HPDE6-E6E7 (cell line): ENCODE measurements around the gene UNC13B.
"Not testable (repeated sequence)": the region's sequence is repeated elsewhere in the genome, so short reads cannot be mapped to it uniquely, and the experiment has no call there.

Experiments
- DNase-seq: peaks from one replicate; pipeline ENCODE4 v3.0.0; 2011; ENCODE audit warnings: missing footprints; ENCODE audit errors: extremely low spot score

Gene UNC13B

DNA sequence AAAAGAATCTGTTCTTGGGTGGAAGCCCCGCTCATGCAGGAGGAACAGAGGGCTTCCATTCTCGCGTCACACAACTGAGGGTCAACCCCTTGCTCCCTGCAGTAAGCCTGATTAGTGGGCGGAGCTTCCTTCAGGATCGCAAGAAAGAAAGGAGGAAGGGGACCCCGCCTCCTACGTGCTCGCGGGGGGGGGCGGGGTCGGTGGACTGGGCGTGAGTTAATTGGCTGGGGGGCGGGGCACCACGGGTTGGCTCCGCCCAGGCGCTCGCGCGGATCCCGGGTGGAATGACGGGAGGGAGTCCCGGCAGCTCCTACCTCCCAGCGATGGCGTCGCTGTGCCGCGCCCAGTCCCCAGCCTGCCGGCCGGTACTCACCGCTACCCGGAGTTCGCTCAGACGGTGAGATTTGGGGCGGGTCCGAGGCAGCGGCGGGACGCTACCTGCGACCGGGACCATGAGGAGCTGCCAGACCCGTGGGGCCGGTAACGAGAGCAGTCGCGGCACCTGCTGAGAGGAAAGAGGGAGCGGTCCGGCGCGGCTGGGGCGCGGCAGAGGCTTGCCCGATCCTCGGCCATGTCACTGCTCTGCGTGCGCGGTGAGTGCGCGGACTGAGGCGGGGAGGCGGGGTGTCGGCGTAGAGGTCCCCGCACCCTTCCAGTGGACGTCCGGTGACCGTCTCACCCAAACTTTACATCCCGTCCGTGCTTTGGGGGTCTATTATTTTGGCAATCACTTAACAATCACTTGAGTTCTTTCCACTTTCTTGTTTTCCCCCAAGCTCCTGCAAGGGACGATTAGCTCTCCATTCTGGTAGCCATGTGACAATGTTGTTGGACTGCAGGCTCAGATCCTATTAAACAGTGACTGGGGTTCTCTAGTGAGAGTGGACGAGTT, at the start of gene UNC13B:
Gene UNC13B (plus strand): TSS at position 297 of the 892 bp plus-strand sequence. CDS start 275 bp downstream, at position 572.
- peak; percentile 93 for DNase-seq

DNA sequence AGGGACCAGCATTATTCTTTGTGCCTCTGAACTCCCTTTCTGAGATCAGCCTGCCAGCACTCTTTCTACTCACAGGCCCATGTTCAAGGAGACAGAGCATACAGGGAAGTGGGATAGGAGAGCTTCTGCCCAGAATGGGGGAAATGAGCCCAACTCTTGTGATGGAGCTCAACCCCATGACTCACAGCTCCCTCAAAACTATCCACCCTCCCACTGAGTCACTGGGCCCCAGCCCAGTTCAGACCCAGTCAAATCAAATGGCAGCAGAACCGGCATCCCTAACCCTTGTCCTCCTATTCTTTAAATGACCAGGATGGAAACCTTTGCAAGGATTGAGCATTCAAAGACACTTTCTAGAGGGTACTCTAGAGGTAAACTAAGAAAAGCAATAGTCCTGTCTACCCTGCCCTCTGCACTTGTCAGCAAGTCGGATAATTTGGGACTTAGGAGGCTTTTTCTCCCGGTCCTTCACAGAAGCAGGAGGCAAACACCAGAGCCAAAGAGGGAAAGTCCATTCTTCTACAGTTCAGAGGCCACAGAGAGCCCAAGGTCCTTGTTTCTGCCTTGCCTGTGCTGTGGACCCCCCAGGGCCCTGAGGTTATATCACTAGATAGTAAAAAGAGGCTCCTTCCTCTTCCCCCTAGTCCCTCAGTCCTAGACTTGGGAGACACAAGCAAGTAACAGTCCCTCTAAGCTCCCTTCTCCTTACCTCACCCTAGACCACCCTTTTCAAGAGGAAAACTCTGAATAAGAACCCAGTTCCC, 49.4 kb upstream of the UNC13B start:
- no peak for DNase-seq

- peak; percentile 86 for DNase-seq
Observed at GRCh38 chr9:35114113-35114839, 47.5 kb upstream of the UNC13B start.

DNA sequence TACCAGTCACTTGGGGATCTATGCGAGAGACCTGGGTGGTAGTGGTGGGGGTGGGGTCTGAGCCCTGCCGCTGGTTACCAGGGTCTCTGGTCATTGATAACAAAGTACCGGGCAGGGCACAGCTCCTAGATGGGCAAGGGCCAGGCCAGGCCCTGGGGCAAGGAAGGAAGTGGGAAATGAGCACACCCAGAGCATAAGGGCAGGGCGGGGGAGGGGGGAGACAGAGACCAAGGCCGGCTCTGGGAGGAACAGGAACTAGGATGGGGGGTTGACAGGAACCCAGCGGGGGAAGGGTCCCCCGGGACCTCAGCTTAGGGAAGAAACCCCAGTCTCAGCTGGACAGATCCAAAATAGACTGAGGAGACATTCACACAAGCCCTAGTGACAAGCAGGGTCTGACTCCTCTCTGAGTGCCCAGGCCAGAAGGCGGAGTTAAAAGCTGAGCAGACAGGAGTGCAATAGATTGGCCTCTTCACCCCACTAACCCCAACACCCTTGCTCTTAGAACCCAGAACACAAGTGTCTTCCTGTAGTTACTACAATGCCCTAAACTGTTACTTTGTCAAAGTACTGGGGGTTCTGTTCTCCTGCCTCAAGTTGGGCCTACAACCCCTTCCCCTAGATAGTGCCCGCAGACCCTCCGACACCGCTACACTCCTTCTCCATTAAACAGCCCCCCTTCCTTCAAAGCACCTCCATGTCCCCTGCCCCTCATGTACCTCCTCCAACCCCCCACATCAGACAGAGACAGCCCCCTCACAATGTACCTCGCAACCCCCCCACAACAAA, 46.8 kb upstream of the UNC13B start:
- DNase-seq = peak; percentile 61

GRCh38 chr9:35115680-35116538, 45.9 kb upstream of the UNC13B start, which contains the start of gene ATOSB:
Gene ATOSB, minus strand, starts transcription at chr9:35115862. Its CDS starts 7,588 bp downstream, at chr9:35108274.
- peak; percentile 83 for DNase-seq

- DNase-seq = no peak
Observed at GRCh38 chr9:35116539-35116897, 45.3 kb upstream of the UNC13B start.

DNA sequence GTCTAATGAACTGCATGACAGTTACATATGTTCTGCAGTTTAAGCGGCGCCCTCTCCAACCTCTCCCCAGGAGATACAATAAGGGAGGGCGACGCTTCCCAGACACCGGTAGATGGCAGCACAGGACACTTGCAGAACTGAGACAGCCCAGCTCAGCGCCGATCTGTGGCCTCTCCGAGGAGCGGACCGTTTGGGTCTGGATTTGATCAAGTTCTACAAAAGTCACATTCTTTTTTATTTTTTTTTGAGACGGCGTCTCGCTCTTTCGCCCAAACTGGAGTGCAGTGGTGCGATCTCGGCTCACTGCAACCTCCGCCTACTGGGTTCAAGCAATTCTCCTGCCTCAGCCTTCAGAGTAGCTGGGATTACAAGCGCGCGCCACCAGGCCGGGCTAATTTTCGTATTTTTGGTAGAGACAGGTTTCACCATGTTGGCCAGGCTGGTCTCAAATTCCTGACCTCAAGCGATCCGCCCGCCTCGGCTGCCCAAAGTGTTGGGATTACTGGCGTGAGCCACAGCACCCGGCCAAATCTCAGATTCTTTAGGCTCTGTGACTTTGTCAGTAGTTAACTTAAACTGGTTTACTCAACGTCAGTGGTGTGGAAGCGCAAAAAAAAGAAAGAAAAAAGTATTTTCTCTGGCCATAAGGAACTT, 44.8 kb upstream of the UNC13B start:
- DNase-seq = peak; percentile 89

- no peak for DNase-seq
Observed at GRCh38 chr9:35134920-35135319, 26.9 kb upstream of the UNC13B start.

GRCh38 chr9:35135988-35136387, 25.8 kb upstream of the UNC13B start:
- no peak for DNase-seq

DNA sequence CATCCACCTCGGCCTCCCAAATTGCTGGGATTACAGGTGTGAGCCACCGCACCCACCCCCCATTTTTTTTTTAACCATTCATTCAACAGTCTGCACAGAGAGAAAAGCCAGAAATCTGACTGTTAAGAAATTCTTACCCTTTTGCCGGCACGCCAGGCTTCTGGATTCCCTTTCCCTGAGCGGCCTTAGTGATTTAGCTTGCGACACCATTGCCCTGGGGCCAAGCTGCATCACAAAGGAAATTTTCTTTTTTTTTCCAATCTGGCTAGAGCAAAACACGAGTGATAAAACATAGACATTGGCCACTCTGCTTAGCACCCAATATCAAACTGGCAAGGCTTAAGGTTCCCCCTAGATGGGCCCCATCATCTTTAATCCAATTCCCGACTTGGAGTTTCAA, 24.9 kb upstream of the UNC13B start:
- DNase-seq = no peak

DNA sequence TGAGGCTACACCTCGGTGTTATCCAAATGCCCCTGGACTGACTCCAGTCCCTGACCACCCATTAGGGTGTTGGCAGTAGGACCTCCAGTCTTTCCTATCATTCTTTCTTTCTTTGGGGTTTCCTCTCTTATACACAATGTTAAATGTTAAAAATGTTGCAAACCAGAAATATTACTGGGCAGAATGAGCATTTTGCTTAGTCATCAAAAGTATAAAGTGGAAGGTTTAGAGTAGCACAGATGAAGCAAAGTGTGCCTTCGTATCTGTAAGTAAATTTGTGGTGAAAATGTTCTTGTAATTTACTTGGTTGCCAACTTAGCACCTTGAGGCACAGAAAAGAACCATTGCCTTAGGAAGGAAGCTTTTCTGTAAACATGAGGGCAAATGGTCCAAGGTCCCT, 21.7 kb upstream of the UNC13B start:
- no peak for DNase-seq

- no peak for DNase-seq
Observed at GRCh38 chr9:35142037-35142436, 19.8 kb upstream of the UNC13B start.

GRCh38 chr9:35147941-35148563, 13.8 kb upstream of the UNC13B start:
- DNase-seq = not testable (repeated sequence)

- no peak for DNase-seq
Observed at GRCh38 chr9:35152926-35153325, 8.9 kb upstream of the UNC13B start.

DNA sequence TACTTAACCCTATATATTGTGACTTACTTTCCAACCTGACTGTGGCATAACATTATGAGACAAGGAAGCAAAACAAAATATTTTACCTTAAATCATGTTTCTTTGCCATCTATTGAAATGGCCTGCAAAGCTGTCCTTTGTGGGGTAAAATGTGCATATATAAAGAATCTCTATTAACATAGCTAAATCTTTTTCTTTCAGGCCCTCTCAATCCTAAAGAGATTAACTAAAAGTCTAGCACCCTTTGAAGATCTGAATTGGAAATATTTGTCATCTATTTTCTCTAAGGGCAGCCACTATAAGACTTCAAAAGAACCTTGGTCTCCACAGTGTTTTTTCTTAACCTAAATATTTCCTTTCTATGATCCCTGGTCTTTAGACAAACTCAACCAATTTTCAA, 5.0 kb upstream of the UNC13B start:
- DNase-seq = no peak

GRCh38 chr9:35157836-35158235, 4.0 kb upstream of the UNC13B start:
- DNase-seq = not testable (repeated sequence)

DNA sequence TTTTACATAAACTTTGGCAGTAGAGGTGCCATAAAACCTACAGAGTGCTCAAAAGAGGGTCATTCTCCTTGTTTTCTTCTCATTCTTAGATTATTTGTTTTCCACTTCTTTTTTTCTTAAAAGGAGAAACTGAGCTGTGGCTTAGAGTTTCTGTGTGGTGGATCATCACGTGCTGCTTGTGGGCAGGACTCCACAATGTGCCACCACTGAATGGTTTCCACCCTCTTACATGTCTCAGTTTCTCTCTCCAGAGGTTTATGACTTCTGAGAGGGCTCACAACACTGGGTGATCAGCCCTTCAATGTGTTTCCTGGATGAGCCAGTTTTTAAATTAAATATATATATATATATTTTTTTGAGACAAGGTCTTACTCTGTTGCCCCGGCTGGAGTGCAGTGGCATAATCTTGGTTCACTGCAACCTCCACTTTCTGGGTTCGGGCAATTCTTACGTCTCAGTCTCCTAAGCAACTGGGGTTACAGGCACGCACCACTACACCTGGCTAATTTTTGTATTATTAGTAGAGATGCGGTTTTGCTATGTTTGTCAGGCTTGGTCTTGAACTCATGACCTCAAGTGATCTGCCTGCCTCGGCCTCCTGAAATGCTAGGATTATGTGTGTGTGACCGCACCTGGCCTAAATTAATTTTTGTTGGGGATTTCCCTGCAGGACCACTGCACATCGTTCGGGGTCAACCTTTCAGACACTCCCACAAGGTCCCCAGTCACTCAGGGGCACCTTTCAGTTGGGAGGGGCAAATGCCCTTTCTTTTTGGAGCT, 3.1 kb upstream of the UNC13B start:
- no peak for DNase-seq

DNA sequence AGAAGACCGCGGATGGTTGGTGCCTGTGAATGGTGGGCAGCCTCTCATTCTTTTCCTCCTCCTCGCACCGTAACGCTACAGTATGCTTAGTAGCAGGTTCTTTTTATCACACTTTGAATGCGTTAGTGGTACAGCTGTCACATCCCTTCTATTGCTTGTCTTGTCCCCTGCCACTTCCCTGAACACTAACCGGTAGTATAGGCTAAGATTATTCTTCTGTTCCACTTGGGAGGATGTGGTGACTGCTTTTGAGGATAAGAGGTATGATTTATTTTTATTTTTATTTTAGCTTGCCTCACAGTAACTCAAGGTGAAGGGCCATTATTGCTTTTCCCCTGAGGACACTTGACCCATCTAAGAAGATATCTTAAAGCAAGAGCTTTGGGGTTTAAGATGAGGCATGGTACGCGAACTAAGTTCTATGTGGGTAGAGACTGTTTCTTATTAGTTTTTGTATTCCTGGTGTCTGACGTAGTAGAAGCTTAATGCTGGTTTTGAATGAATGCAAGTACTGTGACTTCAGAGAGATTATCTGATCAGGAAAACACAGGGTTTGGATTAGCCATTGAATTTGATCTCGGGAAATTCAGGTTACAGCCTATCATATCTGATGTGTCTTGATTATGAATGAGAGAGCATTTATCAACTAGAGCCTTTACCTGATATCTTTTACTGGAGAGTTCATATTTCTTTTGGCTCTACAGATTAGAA, 951 bp downstream of the UNC13B start:
- DNase-seq = no peak
